GM12878 (cell line): ENCODE results near the gene ACSF3. TPM values are rescaled to one million over a fixed set of nuclear protein-coding genes. Genes with fewer than 3 reads are reported as not detected.

ENCODE experiments used
- ATAC-seq: fragments of 200-7000 bp; cut with Tn5 transposase; 3 replicates; pipeline ENCODE4 v1.9.1; 2020; ENCODE audit warnings: mild to moderate bottlenecking, moderate library complexity
- BruUV-seq: library from RNA; stranded (reverse); fragments of 400-500 nt; replicated peaks from 2 replicates; lab custom pipeline; 2021; lab: Mats Ljungman, UMichigan
- CTCF ChIA-PET: fragments of 300-600 bp; sonication (Branson Sonifier 250); formaldehyde crosslinking; extraction: SDS; loops from one replicate; lab custom pipeline; 2021; ENCODE audit warnings: inconsistent platforms; lab: Yijun Ruan, JAX
- POLR2A ChIA-PET: fragments of 350-600 bp; formaldehyde crosslinking; extraction: SDS; loops from one replicate; lab custom pipeline; 2021; ENCODE audit warnings: inconsistent platforms; lab: Charles Lee
- RAD21 ChIA-PET: fragments of 300-600 bp; sonication (Branson Sonifier 250); formaldehyde crosslinking; loops from one replicate; lab custom pipeline; 2023; ENCODE audit warnings: antibody characterized with exemption; ENCODE audit not compliant: unreplicated experiment; lab: Charles Lee
- SMC1A ChIA-PET: fragments of 300-600 bp; sonication (Branson Sonifier 250); formaldehyde crosslinking; loops from one replicate; lab custom pipeline; 2023; ENCODE audit not compliant: unreplicated experiment, uncharacterized antibody; lab: Charles Lee
- DNase-seq: peaks from one replicate; pipeline ENCODE4 v3.0.0-alpha.2; 2011; ENCODE audit warnings: low read depth, low spot score
- FAIRE-seq: peaks from 3 replicates; lab custom pipeline; 2011; peaks lifted over from hg19 to GRCh38; lab: Jason Lieb, UNC
- H2AFZ ChIP-seq: 2 replicates; pipeline ENCODE4 v1.6.0; 2011; ENCODE audit warnings: low read depth, low read length, control low read depth; ENCODE audit not compliant: control insufficient read depth
- H3K27ac ChIP-seq: 2 replicates; pipeline ENCODE4 v1.5.1; 2011; ENCODE audit warnings: control low read depth; ENCODE audit not compliant: control insufficient read depth, insufficient read depth
- H3K27me3 ChIP-seq, 2 experiments: replicated peaks in 1 of 2; 2 replicates each; pipeline versions ENCODE4 v1.6.0 to v1.6.1; 2011; ENCODE audit warnings: low read length in 1 of 2; ENCODE audit not compliant: control insufficient read depth in 2 of 2, insufficient read depth in 2 of 2
- H3K36me3 ChIP-seq, 2 experiments: 2 replicates each; pipeline ENCODE4 v1.5.1; 2011; ENCODE audit warnings: low read length in 1 of 2; ENCODE audit not compliant: control insufficient read depth in 2 of 2, insufficient read depth in 2 of 2
- H3K4me1 ChIP-seq: 2 replicates; pipeline ENCODE4 v1.6.1; 2011; ENCODE audit warnings: mild to moderate bottlenecking, low read length, moderate library complexity, mixed read lengths; ENCODE audit not compliant: control insufficient read depth, insufficient read depth
- H3K4me2 ChIP-seq: 2 replicates; pipeline ENCODE4 v1.6.0; 2011; ENCODE audit warnings: control low read depth; ENCODE audit not compliant: control insufficient read depth, insufficient read depth
- H3K4me3 ChIP-seq: fragments of 200-600 bp; sonication (generic); 2 replicates; pipeline ENCODE4 v1.5.1; 2016
- H3K79me2 ChIP-seq: 2 replicates; pipeline ENCODE4 v1.6.0; 2011; ENCODE audit warnings: low read length; ENCODE audit not compliant: control insufficient read depth, insufficient read depth
- H3K9ac ChIP-seq: 2 replicates; pipeline ENCODE4 v1.8.0; 2011; ENCODE audit warnings: low read length, control low read depth, mixed read lengths; ENCODE audit not compliant: control insufficient read depth, insufficient read depth
- H3K9me3 ChIP-seq: replicated peaks from 3 replicates; pipeline ENCODE4 v1.5.1; 2011; ENCODE audit warnings: mild to moderate bottlenecking, low read length; ENCODE audit not compliant: control insufficient read depth, insufficient read depth
- H4K20me1 ChIP-seq: 2 replicates; pipeline ENCODE4 v1.6.0; 2011; ENCODE audit not compliant: control insufficient read depth, insufficient read depth
- CEBPB ChIP-seq, 2 experiments: fragments of 150-350 bp in 1 of 2; IDR thresholded peaks; 2 replicates each; pipeline ENCODE4 v1.6.1; 2012 to 2014; ENCODE audit warnings: low read depth in 2 of 2, low read length in 2 of 2, borderline replicate concordance in 1 of 2, inconsistent platforms in 1 of 2
- ETV6 ChIP-seq, 2 experiments: fragments of 450-650 bp in 1 of 2; IDR thresholded peaks in 1 of 2; conservative IDR thresholded peaks in 1 of 2; 2 replicates each; pipeline ENCODE4 v1.6.1; 2014; ENCODE audit warnings: antibody characterized with exemption in 1 of 2, borderline replicate concordance in 1 of 2, low read depth in 1 of 2, mild to moderate bottlenecking in 1 of 2, moderate library complexity in 1 of 2
- EZH2 ChIP-seq: IDR thresholded peaks from 2 replicates; pipeline ENCODE4 v1.6.1; 2012; ENCODE audit warnings: low read depth, mild to moderate bottlenecking, control low read depth, inconsistent platforms, low read length, borderline replicate concordance; ENCODE audit not compliant: control insufficient read depth
- FOS ChIP-seq: IDR thresholded peaks from 3 replicates; pipeline ENCODE4 v1.6.1; 2011; ENCODE audit warnings: borderline replicate concordance; ENCODE audit not compliant: insufficient read length; ENCODE audit errors: extremely low read depth
- POLR2AphosphoS5 ChIP-seq: IDR thresholded peaks from 2 replicates; pipeline ENCODE4 v1.6.1; 2011; ENCODE audit warnings: mild to moderate bottlenecking, low read length, inconsistent platforms
- SP1 ChIP-seq: IDR thresholded peaks from one replicate; pipeline ENCODE4 v1.6.1; 2011; ENCODE audit warnings: low read depth, low read length
- WGBS: methylation state at CpG from one replicate; pipeline ENCODE4 v1.1.6; 2016; ENCODE audit warnings: low lambda C conversion rate; ENCODE audit not compliant: insufficient replicate concordance, insufficient coverage; ENCODE audit errors: missing lambda C conversion rate; 5-methylcytosine and 5-hydroxymethylcytosine counted together
- in situ Hi-C: fragments of 300-500 bp; cut with MboI; formaldehyde crosslinking; loops from 9 replicates; pipeline ENCODE4 v1.14.3; 2018; ENCODE audit warnings: mixed read lengths
- intact Hi-C: fragments of 100-400 bp; cut with micrococcal nuclease; formaldehyde crosslinking; loops from one replicate; pipeline ENCODE4 v1.14.2; 2022; ENCODE audit not compliant: unreplicated experiment
- polyA plus RNA-seq, 11 experiments: library from polyadenylated mRNA; depleted of rRNA in 4 of 11; unstranded in 6 of 11; stranded (reverse) in 5 of 11; fragments of >200 nt; fragmentation: Nextera tagmentation in 4 of 11; fragmentation: Illumina TruSeq in 1 of 11; extraction: Ambion mirVana in 4 of 11; extraction: Trizol in 1 of 11; gene quantifications; 1 replicate in 1 of 11; 2 replicates in 10 of 11; pipeline versions ENCODE4 v1.2.1 to v1.2.3, GENCODE V29; 2011 to 2016; ENCODE audit warnings: inconsistent platforms in 2 of 11, missing spikeins in 2 of 11, low read depth in 1 of 11
- total RNA-seq, 4 experiments: library from RNA; depleted of rRNA in 3 of 4; stranded (reverse); fragments of >200 nt in 3 of 4; fragmentation: Illumina TruSeq in 1 of 4; extraction: Trizol in 1 of 4; gene quantifications; 2 replicates each; pipeline versions ENCODE4 v1.2.1 to v1.2.3, GENCODE V29; 2013 to 2021
- TF ChIP-seq, protein P1 (sequence below): IDR thresholded peaks from 2 replicates; pipeline ENCODE4 v1.6.1; 2011; ENCODE audit warnings: mild to moderate bottlenecking, low read depth, low read length, moderate library complexity; ENCODE audit not compliant: insufficient replicate concordance
- TF ChIP-seq, protein P2 (sequence below): IDR thresholded peaks from 2 replicates; pipeline ENCODE4 v1.6.1; 2012; ENCODE audit warnings: mild to moderate bottlenecking, low read depth, low read length
- TF ChIP-seq, protein P3 (sequence below): IDR thresholded peaks from 2 replicates; pipeline ENCODE4 v1.6.1; 2012; ENCODE audit warnings: improper control_type of control experiment, low read depth, low read length; ENCODE audit not compliant: insufficient replicate concordance
- TF ChIP-seq, protein P4 (sequence below), 3 experiments: IDR thresholded peaks in 2 of 3; conservative IDR thresholded peaks in 1 of 3; 2 replicates each; pipeline ENCODE4 v1.5.1; 2011; ENCODE audit warnings: low read depth in 3 of 3, low read length in 3 of 3, mild to moderate bottlenecking in 3 of 3, control low read depth in 2 of 3, moderate library complexity in 2 of 3, inconsistent platforms in 1 of 3, mixed read lengths in 1 of 3; ENCODE audit not compliant: control insufficient read depth in 2 of 3, insufficient read depth in 1 of 3; ENCODE audit errors: extremely low read depth in 1 of 3

Gene ACSF3
- total and polyA plus RNA-seq, 10 of the 15 experiments (the other 5 are each of a cell fraction or from before 2014, with no cell fraction given): 1.0 to 44.4 (median 25.8) TPM

DNA sequence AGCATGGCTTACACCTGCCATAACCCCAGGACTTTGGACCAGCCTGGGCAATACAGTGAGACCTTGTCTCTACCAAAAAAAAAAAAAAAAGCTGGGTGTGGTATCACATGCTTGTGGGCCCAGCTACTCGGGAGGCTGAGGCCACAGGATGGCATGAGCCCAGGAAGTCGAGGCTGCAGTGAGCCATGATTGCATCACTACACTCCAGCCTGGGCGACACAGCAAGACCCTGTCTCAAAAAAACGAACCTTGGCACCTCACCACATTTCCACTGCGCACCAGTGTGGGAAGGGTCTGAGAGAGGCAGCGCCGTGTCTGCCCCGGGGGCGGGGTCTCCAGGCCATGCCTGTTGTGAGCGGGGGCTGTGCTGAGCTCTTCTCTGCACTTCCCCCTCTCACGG lies 6.3 kb downstream of the ACSF3 start:
- ChIA-PET SMC1A (interaction anchor here (1.2 to 3.0 kb wide), 2 partner anchors 15 to 80 kb away, joined by 3 to 7 read pairs; no protein-coding TSS in a partner anchor), RAD21 (interaction anchor here (1.0 kb wide), 1 partner anchor 15 kb away, joined by 3 read pairs; no protein-coding TSS in a partner anchor), CTCF (no interaction called here), POLR2A (interaction anchor here (0.6 kb wide), 1 partner anchor 29 kb away, joined by 3 read pairs; no protein-coding TSS in a partner anchor)
- H2AFZ ChIP-seq: no peak overlapping the region
- ATAC-seq (no peak), DNase-seq (no peak), FAIRE-seq (no peak)
- H3K36me3 ChIP-seq: peaks cover 6 to 29% of the 10 kb centered on the region in 2 experiments; a peak in 3 of 4 replicates
- no peaks in the 10 kb centered on the region for H3K27me3 ChIP-seq
- WGBS: 72% methylated on average over 11 of the region's 11 CpGs
- BruUV-seq: no TSS peak
- no peak overlapping the region for H3K4me3 ChIP-seq
- no peaks in the 10 kb centered on the region for H3K9me3 ChIP-seq
- intact Hi-C loops (loop anchor here (5.0 kb wide), 1 partner anchor 68 kb away; no protein-coding TSS in a partner anchor), in situ Hi-C loops (no loop called here)
- H3K4me1 ChIP-seq: peaks cover 36% of the 10 kb centered on the region
- no peak overlapping the region for H3K4me2 ChIP-seq
- no peak overlapping the region for H3K27ac ChIP-seq
- no peaks in the 10 kb centered on the region for H4K20me1 ChIP-seq
- no peak overlapping the region for H3K9ac ChIP-seq
- H3K79me2 ChIP-seq: peaks cover 39% of the 10 kb centered on the region
- TF ChIP-seq, protein P1, sequence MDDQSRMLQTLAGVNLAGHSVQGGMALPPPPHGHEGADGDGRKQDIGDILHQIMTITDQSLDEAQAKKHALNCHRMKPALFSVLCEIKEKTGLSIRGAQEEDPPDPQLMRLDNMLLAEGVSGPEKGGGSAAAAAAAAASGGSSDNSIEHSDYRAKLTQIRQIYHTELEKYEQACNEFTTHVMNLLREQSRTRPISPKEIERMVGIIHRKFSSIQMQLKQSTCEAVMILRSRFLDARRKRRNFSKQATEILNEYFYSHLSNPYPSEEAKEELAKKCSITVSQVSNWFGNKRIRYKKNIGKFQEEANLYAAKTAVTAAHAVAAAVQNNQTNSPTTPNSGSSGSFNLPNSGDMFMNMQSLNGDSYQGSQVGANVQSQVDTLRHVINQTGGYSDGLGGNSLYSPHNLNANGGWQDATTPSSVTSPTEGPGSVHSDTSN: no peak
- TF ChIP-seq, protein P2, sequence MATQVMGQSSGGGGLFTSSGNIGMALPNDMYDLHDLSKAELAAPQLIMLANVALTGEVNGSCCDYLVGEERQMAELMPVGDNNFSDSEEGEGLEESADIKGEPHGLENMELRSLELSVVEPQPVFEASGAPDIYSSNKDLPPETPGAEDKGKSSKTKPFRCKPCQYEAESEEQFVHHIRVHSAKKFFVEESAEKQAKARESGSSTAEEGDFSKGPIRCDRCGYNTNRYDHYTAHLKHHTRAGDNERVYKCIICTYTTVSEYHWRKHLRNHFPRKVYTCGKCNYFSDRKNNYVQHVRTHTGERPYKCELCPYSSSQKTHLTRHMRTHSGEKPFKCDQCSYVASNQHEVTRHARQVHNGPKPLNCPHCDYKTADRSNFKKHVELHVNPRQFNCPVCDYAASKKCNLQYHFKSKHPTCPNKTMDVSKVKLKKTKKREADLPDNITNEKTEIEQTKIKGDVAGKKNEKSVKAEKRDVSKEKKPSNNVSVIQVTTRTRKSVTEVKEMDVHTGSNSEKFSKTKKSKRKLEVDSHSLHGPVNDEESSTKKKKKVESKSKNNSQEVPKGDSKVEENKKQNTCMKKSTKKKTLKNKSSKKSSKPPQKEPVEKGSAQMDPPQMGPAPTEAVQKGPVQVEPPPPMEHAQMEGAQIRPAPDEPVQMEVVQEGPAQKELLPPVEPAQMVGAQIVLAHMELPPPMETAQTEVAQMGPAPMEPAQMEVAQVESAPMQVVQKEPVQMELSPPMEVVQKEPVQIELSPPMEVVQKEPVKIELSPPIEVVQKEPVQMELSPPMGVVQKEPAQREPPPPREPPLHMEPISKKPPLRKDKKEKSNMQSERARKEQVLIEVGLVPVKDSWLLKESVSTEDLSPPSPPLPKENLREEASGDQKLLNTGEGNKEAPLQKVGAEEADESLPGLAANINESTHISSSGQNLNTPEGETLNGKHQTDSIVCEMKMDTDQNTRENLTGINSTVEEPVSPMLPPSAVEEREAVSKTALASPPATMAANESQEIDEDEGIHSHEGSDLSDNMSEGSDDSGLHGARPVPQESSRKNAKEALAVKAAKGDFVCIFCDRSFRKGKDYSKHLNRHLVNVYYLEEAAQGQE: no peak
- TF ChIP-seq SP1 (no peak), ETV6 (conservative IDR thresholded peaks at IDR 0.05 in 1 of 2, IDR thresholded peaks at IDR 0.05 in 1 of 2; ENCODE audit: borderline replicate concordance in 1 of 2, low read depth in 1 of 2) (no peak), FOS (no peak), CEBPB (IDR thresholded peaks at IDR 0.05; ENCODE audit: borderline replicate concordance in 1 of 2, low read depth in 2 of 2, low read length in 2 of 2) (no peak), POLR2AphosphoS5 (no peak), EZH2 (no peak)
- TF ChIP-seq, protein P3, sequence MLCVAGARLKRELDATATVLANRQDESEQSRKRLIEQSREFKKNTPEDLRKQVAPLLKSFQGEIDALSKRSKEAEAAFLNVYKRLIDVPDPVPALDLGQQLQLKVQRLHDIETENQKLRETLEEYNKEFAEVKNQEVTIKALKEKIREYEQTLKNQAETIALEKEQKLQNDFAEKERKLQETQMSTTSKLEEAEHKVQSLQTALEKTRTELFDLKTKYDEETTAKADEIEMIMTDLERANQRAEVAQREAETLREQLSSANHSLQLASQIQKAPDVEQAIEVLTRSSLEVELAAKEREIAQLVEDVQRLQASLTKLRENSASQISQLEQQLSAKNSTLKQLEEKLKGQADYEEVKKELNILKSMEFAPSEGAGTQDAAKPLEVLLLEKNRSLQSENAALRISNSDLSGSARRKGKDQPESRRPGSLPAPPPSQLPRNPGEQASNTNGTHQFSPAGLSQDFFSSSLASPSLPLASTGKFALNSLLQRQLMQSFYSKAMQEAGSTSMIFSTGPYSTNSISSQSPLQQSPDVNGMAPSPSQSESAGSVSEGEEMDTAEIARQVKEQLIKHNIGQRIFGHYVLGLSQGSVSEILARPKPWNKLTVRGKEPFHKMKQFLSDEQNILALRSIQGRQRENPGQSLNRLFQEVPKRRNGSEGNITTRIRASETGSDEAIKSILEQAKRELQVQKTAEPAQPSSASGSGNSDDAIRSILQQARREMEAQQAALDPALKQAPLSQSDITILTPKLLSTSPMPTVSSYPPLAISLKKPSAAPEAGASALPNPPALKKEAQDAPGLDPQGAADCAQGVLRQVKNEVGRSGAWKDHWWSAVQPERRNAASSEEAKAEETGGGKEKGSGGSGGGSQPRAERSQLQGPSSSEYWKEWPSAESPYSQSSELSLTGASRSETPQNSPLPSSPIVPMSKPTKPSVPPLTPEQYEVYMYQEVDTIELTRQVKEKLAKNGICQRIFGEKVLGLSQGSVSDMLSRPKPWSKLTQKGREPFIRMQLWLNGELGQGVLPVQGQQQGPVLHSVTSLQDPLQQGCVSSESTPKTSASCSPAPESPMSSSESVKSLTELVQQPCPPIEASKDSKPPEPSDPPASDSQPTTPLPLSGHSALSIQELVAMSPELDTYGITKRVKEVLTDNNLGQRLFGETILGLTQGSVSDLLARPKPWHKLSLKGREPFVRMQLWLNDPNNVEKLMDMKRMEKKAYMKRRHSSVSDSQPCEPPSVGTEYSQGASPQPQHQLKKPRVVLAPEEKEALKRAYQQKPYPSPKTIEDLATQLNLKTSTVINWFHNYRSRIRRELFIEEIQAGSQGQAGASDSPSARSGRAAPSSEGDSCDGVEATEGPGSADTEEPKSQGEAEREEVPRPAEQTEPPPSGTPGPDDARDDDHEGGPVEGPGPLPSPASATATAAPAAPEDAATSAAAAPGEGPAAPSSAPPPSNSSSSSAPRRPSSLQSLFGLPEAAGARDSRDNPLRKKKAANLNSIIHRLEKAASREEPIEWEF: no peak
- TF ChIP-seq, protein P4, sequence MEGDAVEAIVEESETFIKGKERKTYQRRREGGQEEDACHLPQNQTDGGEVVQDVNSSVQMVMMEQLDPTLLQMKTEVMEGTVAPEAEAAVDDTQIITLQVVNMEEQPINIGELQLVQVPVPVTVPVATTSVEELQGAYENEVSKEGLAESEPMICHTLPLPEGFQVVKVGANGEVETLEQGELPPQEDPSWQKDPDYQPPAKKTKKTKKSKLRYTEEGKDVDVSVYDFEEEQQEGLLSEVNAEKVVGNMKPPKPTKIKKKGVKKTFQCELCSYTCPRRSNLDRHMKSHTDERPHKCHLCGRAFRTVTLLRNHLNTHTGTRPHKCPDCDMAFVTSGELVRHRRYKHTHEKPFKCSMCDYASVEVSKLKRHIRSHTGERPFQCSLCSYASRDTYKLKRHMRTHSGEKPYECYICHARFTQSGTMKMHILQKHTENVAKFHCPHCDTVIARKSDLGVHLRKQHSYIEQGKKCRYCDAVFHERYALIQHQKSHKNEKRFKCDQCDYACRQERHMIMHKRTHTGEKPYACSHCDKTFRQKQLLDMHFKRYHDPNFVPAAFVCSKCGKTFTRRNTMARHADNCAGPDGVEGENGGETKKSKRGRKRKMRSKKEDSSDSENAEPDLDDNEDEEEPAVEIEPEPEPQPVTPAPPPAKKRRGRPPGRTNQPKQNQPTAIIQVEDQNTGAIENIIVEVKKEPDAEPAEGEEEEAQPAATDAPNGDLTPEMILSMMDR (IDR thresholded peaks at IDR 0.05 in 2 of 3, conservative IDR thresholded peaks at IDR 0.05 in 1 of 3; ENCODE audit: control insufficient read depth in 2 of 3, extremely low read depth in 1 of 3, insufficient read depth in 1 of 3, low read depth in 3 of 3, low read length in 3 of 3): no peak
